ENCODE results near the gene SLC5A1.

Gene SLC5A1

GRCh38 chr22:32050678-32051515, 7.8 kb downstream of the SLC5A1 start:
- DNase-seq (ENCODE audit: low read depth in 2 of 2) = peak in 1 of 2 donors; percentile 19

DNA sequence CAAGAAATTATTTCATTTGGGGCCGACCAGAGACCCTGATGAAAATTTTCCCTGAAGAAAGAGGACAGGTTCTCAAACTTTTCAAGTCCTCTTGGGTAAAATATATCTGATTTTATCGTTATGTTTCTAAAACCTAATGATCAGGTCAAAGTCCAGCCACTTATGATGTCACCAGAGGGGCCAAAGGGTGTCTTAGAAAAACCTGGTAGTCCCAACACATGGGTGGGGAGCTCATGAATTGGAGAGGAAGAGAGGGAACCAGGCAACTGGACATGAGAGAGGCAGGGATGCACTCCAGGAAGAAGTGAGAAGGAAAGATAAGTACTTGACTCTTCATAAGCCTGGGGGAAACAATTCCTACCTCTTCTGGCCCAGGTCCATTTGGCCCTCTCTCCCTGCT, 9.2 kb downstream of the SLC5A1 start:
- no peak for DNase-seq (ENCODE audit: low read depth in 2 of 2)

GRCh38 chr22:32052936-32053791, 10.1 kb downstream of the SLC5A1 start:
- DNase-seq (ENCODE audit: low read depth in 2 of 2) = no peak

GRCh38 chr22:32055069-32055468, 12.0 kb downstream of the SLC5A1 start:
- DNase-seq (ENCODE audit: low read depth in 2 of 2) = no peak

DNA sequence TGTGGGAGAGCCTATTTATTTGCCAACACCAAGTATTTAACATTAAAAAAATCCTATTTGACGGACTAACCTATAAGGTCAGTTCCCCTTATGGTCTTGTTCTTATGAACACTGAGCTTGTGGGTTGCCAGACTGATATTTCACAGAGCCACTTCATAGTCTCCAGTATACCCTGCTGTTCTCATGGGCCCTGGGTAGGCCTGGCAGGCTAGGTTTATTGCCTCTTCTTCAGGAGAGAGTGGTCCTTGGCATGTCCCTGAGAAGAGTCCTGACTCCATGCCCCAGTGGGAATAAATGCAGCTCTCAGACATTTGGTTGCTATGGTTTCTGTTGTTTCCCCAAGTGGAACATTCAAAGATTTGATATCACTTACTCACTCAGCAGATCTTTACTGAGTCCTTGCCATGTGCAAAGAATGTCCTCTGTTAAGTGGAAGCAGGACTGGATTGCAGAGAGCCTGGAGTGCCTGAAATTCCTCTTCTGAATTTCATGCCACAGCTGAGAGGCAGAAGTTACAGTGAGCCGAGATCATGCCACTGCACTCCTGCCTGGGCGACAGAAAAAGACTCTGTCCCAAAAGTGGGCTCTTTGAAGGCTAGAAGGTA, 15.7 kb downstream of the SLC5A1 start:
- DNase-seq (ENCODE audit: low read depth in 2 of 2) = no peak

GRCh38 chr22:32059426-32059825, 16.4 kb downstream of the SLC5A1 start:
- no peak for DNase-seq (ENCODE audit: low read depth in 2 of 2)

- no peak for DNase-seq (ENCODE audit: low read depth in 2 of 2)
These were observed 20.6 kb downstream of the SLC5A1 start for GRCh38 chr22:32063701-32064100.

DNA sequence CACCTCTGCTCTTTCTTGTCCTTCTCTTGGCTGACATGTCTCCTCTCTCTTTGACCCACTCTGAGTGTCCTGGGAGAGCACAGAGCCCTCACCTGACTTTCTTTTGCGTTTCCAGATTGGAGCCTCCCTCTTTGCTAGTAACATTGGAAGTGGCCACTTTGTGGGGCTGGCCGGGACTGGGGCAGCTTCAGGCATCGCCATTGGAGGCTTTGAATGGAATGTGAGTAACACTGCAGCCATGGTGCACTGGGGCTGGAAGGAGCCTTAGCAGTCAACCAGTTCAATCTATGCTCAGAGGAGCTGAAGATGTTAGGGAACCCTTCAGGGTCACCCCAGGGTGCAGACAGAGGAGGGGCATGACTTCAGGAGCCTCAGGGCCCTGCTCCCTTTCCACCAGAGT, 23.8 kb downstream of the SLC5A1 start:
- DNase-seq (ENCODE audit: low read depth in 2 of 2) = no peak

GRCh38 chr22:32067613-32068012, 24.6 kb downstream of the SLC5A1 start:
- no peak for DNase-seq (ENCODE audit: low read depth in 2 of 2)

GRCh38 chr22:32069579-32070372, 26.7 kb downstream of the SLC5A1 start:
- DNase-seq (ENCODE audit: low read depth in 2 of 2) = no peak

DNA sequence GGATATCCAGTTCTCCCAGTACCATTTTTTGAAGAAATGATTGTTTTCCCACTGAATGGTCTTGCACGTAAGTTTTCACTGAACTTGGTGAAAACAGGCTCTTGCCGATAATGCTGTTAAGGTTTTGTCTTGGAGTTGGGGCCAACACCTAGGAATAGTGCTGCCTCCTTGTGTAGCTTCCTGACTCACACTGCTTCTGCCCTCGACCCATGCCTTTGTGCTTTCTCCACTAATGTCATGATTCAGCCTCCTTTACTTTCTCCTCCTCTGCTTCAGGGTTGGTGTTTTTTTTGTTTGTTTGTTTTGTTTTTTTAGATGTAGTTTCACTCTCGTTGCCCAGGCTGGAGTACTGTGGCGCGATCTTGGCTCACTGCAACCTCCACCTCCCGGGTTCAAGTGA, 30.2 kb downstream of the SLC5A1 start:
- no peak for DNase-seq (ENCODE audit: low read depth in 2 of 2)

DNA sequence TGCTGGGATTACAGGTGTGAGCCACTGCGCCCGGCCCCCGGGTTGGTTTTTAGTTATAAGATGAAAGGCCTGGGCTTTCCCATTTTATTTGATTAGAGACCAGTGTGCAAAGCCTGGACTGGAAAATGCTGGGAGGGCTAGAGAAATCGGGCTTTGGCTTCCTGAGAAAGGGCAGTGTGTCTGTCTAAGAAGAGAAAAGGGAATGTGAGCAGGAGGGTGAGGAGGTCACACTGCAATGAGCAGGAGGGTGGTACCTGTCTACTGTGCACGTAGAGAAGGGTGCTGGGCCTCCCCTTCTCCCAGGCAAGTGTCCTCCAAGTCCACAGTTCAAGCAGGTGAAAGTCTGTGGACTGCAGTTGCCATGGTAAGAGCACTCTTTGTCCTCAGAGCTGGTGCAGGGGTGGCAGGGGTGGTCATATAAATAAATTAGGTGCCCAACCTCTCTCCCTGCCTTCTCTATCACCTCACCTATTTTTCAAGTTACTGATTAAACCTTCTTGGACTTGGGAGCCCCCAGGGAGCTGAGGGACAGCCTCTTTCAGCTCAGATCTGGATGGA, 30.8 kb downstream of the SLC5A1 start:
- no peak for DNase-seq (ENCODE audit: low read depth in 2 of 2)

GRCh38 chr22:32075997-32076760, 33.1 kb downstream of the SLC5A1 start:
- DNase-seq (ENCODE audit: low read depth in 2 of 2) = no peak

DNA sequence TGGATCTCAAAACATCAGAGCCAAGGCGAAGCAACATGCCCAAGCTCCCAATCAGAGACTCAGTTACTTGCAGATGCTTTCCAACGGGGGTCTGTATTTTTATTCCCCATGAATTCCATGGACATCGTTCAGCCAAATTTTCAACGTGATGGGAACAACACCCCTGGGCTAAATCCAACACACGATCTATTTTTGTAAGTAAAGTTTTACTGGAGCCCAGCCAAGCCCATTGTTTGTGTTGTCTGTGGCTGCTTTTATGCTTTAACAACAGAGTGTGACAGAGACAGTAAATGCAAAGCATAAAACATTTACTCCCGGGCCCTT, 33.7 kb downstream of the SLC5A1 start:
- DNase-seq (ENCODE audit: low read depth in 2 of 2) = no peak

- no peak for DNase-seq (ENCODE audit: low read depth in 2 of 2)
These were observed 34.1 kb downstream of the SLC5A1 start for GRCh38 chr22:32077151-32077550.

GRCh38 chr22:32079130-32080089, 36.3 kb downstream of the SLC5A1 start:
- no peak for DNase-seq (ENCODE audit: low read depth in 2 of 2)

- DNase-seq (ENCODE audit: low read depth in 2 of 2) = no peak
These were observed 37.8 kb downstream of the SLC5A1 start for GRCh38 chr22:32080904-32081303.

GRCh38 chr22:32082331-32082730, 39.3 kb downstream of the SLC5A1 start:
- no peak for DNase-seq (ENCODE audit: low read depth in 2 of 2)

GRCh38 chr22:32083000-32083399, 39.9 kb downstream of the SLC5A1 start:
- DNase-seq (ENCODE audit: low read depth in 2 of 2) = no peak

DNA sequence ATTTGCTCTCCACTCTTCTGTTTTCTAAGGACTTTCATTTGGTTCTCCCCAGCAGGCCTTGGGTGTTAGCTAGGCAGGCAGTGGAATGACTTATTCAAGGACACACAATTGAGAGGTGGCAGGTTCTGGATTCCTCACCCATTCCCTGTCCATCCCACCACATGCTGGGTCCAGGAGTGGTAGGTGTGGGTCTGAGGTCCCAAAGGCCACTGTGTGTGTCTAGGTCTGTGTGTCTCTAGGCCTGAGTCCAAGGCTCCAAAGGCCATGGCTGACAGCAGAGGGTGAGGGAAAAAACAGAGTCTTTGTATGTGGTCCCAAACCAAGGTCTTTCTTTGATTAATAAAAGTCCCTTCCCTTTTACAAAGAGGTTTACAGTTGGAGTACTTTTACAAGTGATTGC, 40.8 kb downstream of the SLC5A1 start:
- DNase-seq (ENCODE audit: low read depth in 2 of 2) = no peak

Data from activated CD8-positive, alpha-beta memory T cell treated with anti-CD3 and anti-CD28 coated beads for 4 hours (primary cell).